HG02840 (cell line): ENCODE results near the gene SFRP5.

Experiments
- ATAC-seq: cut with Tn5 transposase; IDR thresholded peaks from one replicate; pipeline ENCODE4 v1.9.1; 2021; ENCODE audit warnings: mild to moderate bottlenecking, moderate library complexity, moderate number of reproducible peaks; ENCODE audit not compliant: unreplicated experiment, low FRiP score

Gene SFRP5

GRCh38 chr10:97743169-97743943 is 28.4 kb downstream of the SFRP5 start:
- no peak for ATAC-seq

GRCh38 chr10:97740613-97741012 is 31.2 kb downstream of the SFRP5 start:
- ATAC-seq = no peak

- ATAC-seq = no peak
Observed at GRCh38 chr10:97738616-97739015, 33.2 kb downstream of the SFRP5 start.

GRCh38 chr10:97737770-97738265 is 34.0 kb downstream of the SFRP5 start:
- no peak for ATAC-seq

- ATAC-seq = peak; percentile 93
Observed at GRCh38 chr10:97736902-97737769, 34.7 kb downstream of the SFRP5 start, which contains the start of gene ZFYVE27. Gene ZFYVE27 (plus strand): TSS chr10:97737128. CDS start chr10:97738478, 1,350 bp downstream.

- peak; percentile 6 for ATAC-seq
Observed at GRCh38 chr10:97736403-97736901, 35.3 kb downstream of the SFRP5 start.

GRCh38 chr10:97734021-97734420 is 37.8 kb downstream of the SFRP5 start:
- no peak for ATAC-seq

- ATAC-seq = no peak
Observed at GRCh38 chr10:97733256-97733655, 38.5 kb downstream of the SFRP5 start.

GRCh38 chr10:97732052-97732359 is 39.8 kb downstream of the SFRP5 start:
- no peak for ATAC-seq

GRCh38 chr10:97731346-97732051 is 40.3 kb downstream of the SFRP5 start:
- ATAC-seq = no peak

- no peak for ATAC-seq
Observed at GRCh38 chr10:97729014-97729413, 42.8 kb downstream of the SFRP5 start.

- ATAC-seq = no peak
Observed at GRCh38 chr10:97726636-97727178, 45.1 kb downstream of the SFRP5 start.

GRCh38 chr10:97724341-97724941 is 47.4 kb downstream of the SFRP5 start:
- no peak for ATAC-seq

- ATAC-seq = no peak
Observed at GRCh38 chr10:97723001-97723400, 48.8 kb downstream of the SFRP5 start.

- ATAC-seq = no peak
Observed at GRCh38 chr10:97721871-97722780, 49.7 kb downstream of the SFRP5 start.

GRCh38 chr10:97719602-97720001 is 52.2 kb downstream of the SFRP5 start:
- ATAC-seq = no peak

GRCh38 chr10:97718659-97719142 is 53.1 kb downstream of the SFRP5 start:
- ATAC-seq = no peak

- ATAC-seq = no peak
Observed at GRCh38 chr10:97718178-97718577, 53.6 kb downstream of the SFRP5 start.

- ATAC-seq = no peak
Observed at GRCh38 chr10:97717627-97718026, 54.2 kb downstream of the SFRP5 start.
